Measurements from ENCODE around the gene SLC27A3.

Gene SLC27A3

GRCh38 chr1:153774780-153775457, at the start of gene SLC27A3:
TSS of gene SLC27A3 (plus strand) at chr1:153775407. CDS start at chr1:153775498, 91 bp downstream.
- no peak for DNase-seq

- DNase-seq = peak; percentile 96
These were observed 47.5 kb upstream of the SLC27A3 start, which contains the start of gene INTS3 for GRCh38 chr1:153727463-153728304. TSS of gene INTS3 (plus strand) at chr1:153728050. CDS start at chr1:153728635, 585 bp downstream.

GRCh38 chr1:153728305-153729066, 46.7 kb upstream of the SLC27A3 start:
- peak; percentile 12 for DNase-seq

GRCh38 chr1:153730468-153730988, 44.7 kb upstream of the SLC27A3 start:
- no peak for DNase-seq

GRCh38 chr1:153733970-153734369, 41.2 kb upstream of the SLC27A3 start:
- DNase-seq = no peak

GRCh38 chr1:153734396-153735089, 40.7 kb upstream of the SLC27A3 start:
- DNase-seq = no peak

GRCh38 chr1:153735090-153735420, 40.2 kb upstream of the SLC27A3 start:
- no peak for DNase-seq

GRCh38 chr1:153741986-153742385, 33.2 kb upstream of the SLC27A3 start:
- DNase-seq = no peak

- no peak for DNase-seq
These were observed 32.6 kb upstream of the SLC27A3 start for GRCh38 chr1:153742411-153743142.

- DNase-seq = no peak
These were observed 29.8 kb upstream of the SLC27A3 start for GRCh38 chr1:153745417-153745816.

GRCh38 chr1:153746174-153746573, 29.0 kb upstream of the SLC27A3 start:
- no peak for DNase-seq

GRCh38 chr1:153748903-153749302, 26.3 kb upstream of the SLC27A3 start:
- DNase-seq = no peak

GRCh38 chr1:153749408-153750005, 25.7 kb upstream of the SLC27A3 start:
- peak; percentile 73 for DNase-seq

- DNase-seq = no peak
These were observed 24.9 kb upstream of the SLC27A3 start for GRCh38 chr1:153750026-153750995.

GRCh38 chr1:153752072-153752471, 23.1 kb upstream of the SLC27A3 start:
- DNase-seq = no peak

GRCh38 chr1:153752571-153753195, 22.5 kb upstream of the SLC27A3 start:
- no peak for DNase-seq

- DNase-seq = no peak
These were observed 20.9 kb upstream of the SLC27A3 start for GRCh38 chr1:153754266-153754665.

- DNase-seq = no peak
These were observed 14.8 kb upstream of the SLC27A3 start for GRCh38 chr1:153760440-153760839.

- no peak for DNase-seq
These were observed 11.6 kb upstream of the SLC27A3 start for GRCh38 chr1:153763365-153764225.

All from activated T-cell treated with anti-CD3 and anti-CD28 coated beads for 4 hours (primary cell).